OCI-LY3 (cell line): ENCODE measurements around the gene ACBD6.

Experiments
- H2AFZ ChIP-seq: fragments of 200-600, 300-600 bp; shearing (Covaris generic); 2 replicates; pipeline ENCODE4 v1.6.0; 2014; ENCODE audit warnings: antibody characterized with exemption, low read depth, low read length
- H3K27ac ChIP-seq: fragments of 200-600, 300-600 bp; sonication (generic); 2 replicates; pipeline ENCODE4 v1.5.1; 2014; ENCODE audit warnings: mild to moderate bottlenecking, low read length, moderate library complexity, mixed read lengths
- H3K27me3 ChIP-seq: fragments of 200-600, 300-600 bp; sonication (generic); 2 replicates; pipeline ENCODE4 v1.6.1; 2014; ENCODE audit warnings: low read depth, low read length, mixed read lengths
- H3K36me3 ChIP-seq: fragments of 200-600, 300-600 bp; sonication (generic); replicated peaks from 2 replicates; pipeline ENCODE3; 2014; ENCODE audit warnings: low read depth, low read length, mixed read lengths
- H3K4me1 ChIP-seq: fragments of 300-600, 200-600 bp; sonication (generic); 2 replicates; pipeline ENCODE4 v1.6.1; 2014; ENCODE audit warnings: low read length, mixed read lengths
- H3K4me2 ChIP-seq: fragments of 200-600, 300-600 bp; sonication (generic); 2 replicates; pipeline ENCODE4 v1.6.1; 2014; ENCODE audit warnings: low read length, mixed read lengths
- H3K4me3 ChIP-seq: fragments of 300-600, 200-600 bp; sonication (generic); 2 replicates; pipeline ENCODE4 v1.5.1; 2014; ENCODE audit warnings: antibody characterized with exemption, mild to moderate bottlenecking, low read length, moderate library complexity
- H3K79me2 ChIP-seq: fragments of 300-600, 200-600 bp; shearing (Covaris generic); 2 replicates; pipeline ENCODE4 v1.6.1; 2014; ENCODE audit warnings: mild to moderate bottlenecking, low read length, mixed read lengths
- H3K9ac ChIP-seq: fragments of 300-600, 200-600 bp; shearing (Covaris generic); 2 replicates; pipeline ENCODE4 v1.6.0; 2014; ENCODE audit warnings: mild to moderate bottlenecking, low read length, moderate library complexity
- H3K9me3 ChIP-seq: fragments of 200-600, 300-600 bp; shearing (Covaris generic); 2 replicates; pipeline ENCODE4 v1.6.1; 2014; ENCODE audit warnings: low read length, mixed read lengths; ENCODE audit not compliant: insufficient read depth
- H4K20me1 ChIP-seq: fragments of 200-600, 300-600 bp; sonication (generic); 2 replicates; pipeline ENCODE4 v1.6.1; 2016; ENCODE audit warnings: low read length, mixed read lengths; ENCODE audit not compliant: insufficient read depth
- EZH2phosphoT487 ChIP-seq: fragments of 200-600 bp; shearing (Covaris generic); IDR thresholded peaks from 2 replicates; pipeline ENCODE4 v1.6.1; 2018; ENCODE audit warnings: antibody characterized with exemption, mixed run types, low read depth
- TF ChIP-seq, protein P1 (sequence below): fragments of 200-600, 300-600 bp; sonication (generic); IDR thresholded peaks from 2 replicates; pipeline ENCODE4 v1.5.1; 2014; ENCODE audit warnings: antibody characterized with exemption, low read length, low read depth

Gene ACBD6

DNA sequence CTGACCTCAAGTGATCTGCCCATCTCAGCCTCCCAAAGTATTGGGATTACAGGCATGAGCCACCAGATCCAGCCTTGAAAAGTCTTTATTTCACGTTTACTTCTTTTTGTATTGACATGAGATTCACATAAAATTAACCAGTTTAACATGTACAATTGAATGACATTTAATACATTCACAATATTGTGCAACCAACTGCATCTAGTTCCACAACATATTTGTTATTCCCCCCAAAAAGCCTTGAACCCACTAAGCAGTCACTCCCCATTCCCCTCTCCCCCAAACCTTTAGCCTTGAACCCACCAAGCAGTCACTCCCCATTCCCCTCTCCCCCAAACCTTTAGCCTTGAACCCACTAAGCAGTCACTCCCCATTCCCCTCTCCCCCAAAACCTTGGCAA, 62.0 kb downstream of the ACBD6 start:
- Histone ChIP-seq H3K4me2 (no peak overlapping the region), H3K27ac (no peak overlapping the region), H3K27me3 (no peaks in the 10 kb centered on the region), H3K4me1 (peaks cover 13% of the 10 kb centered on the region), H3K4me3 (no peak overlapping the region), H3K36me3 (peaks cover 6% of the 10 kb centered on the region), H4K20me1 (no peaks in the 10 kb centered on the region), H3K79me2 (peaks cover 10% of the 10 kb centered on the region), H3K9ac (no peak overlapping the region), H3K9me3 (no peaks in the 10 kb centered on the region), H2AFZ (no peak overlapping the region)
- TF ChIP-seq, protein P1, sequence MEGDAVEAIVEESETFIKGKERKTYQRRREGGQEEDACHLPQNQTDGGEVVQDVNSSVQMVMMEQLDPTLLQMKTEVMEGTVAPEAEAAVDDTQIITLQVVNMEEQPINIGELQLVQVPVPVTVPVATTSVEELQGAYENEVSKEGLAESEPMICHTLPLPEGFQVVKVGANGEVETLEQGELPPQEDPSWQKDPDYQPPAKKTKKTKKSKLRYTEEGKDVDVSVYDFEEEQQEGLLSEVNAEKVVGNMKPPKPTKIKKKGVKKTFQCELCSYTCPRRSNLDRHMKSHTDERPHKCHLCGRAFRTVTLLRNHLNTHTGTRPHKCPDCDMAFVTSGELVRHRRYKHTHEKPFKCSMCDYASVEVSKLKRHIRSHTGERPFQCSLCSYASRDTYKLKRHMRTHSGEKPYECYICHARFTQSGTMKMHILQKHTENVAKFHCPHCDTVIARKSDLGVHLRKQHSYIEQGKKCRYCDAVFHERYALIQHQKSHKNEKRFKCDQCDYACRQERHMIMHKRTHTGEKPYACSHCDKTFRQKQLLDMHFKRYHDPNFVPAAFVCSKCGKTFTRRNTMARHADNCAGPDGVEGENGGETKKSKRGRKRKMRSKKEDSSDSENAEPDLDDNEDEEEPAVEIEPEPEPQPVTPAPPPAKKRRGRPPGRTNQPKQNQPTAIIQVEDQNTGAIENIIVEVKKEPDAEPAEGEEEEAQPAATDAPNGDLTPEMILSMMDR, result no peak
- no peak for TF ChIP-seq EZH2phosphoT487

DNA sequence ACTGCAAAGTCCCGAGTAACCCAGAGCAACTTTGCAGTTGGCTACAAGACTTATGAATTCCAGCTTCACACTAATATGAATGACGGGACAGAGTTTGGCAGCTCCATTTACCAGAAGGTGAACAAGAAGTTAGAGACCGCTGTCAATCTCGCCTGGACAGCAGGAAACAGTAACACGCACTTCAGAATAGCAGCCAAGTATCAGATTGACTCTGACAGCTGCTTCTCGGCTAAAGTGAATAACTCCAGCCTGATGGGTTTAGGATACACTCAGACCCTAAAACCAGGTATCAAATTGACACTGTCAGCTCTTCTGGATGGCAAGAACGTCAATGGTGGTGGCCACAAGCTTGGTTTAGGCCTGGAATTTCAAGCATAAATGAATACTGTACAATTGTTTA, 66.8 kb downstream of the ACBD6 start:
- no peak for TF ChIP-seq EZH2phosphoT487
- TF ChIP-seq, protein P1, result no peak
- Histone ChIP-seq H3K4me1 (no peaks in the 10 kb centered on the region), H4K20me1 (no peaks in the 10 kb centered on the region), H3K79me2 (peaks cover 10% of the 10 kb centered on the region), H3K4me3 (no peak overlapping the region), H3K4me2 (no peak overlapping the region), H2AFZ (no peak overlapping the region), H3K36me3 (peaks cover 6% of the 10 kb centered on the region), H3K27me3 (no peaks in the 10 kb centered on the region), H3K9me3 (no peaks in the 10 kb centered on the region), H3K27ac (no peak overlapping the region), H3K9ac (no peak overlapping the region)

DNA sequence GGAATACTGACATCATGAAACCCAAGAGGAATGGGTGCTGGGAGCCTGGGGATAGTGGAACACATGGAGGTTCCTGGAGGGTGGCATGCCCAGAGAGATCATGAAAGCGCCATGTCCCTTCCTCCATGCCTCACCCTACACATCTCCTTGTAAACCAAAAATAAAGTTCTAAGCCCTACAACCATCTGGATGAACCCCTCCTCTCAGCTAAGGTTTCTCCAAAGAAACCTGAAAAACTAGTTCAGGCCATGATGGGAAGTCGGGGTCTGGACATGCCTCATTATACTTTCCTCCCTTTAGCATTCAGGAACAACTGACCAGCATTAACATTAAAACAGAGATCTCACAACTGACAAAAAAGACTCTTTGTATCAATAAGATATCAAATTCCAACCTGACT, 68.5 kb downstream of the ACBD6 start:
- H3K4me1 ChIP-seq, result peaks cover 9% of the 10 kb centered on the region
- peaks cover 10% of the 10 kb centered on the region for H3K79me2 ChIP-seq
- peaks cover 4% of the 10 kb centered on the region; the same call in 1 of the 2 replicates for H3K9me3 ChIP-seq
- no peak overlapping the region for H3K27ac ChIP-seq
- H3K27me3 ChIP-seq, result no peaks in the 10 kb centered on the region
- no peak overlapping the region for H3K9ac ChIP-seq
- no peak for TF ChIP-seq EZH2phosphoT487
- TF ChIP-seq, protein P1, result no peak
- H3K36me3 ChIP-seq, result peaks cover 13% of the 10 kb centered on the region
- no peak overlapping the region for H3K4me3 ChIP-seq
- no peak overlapping the region for H2AFZ ChIP-seq
- H4K20me1 ChIP-seq, result no peaks in the 10 kb centered on the region
- H3K4me2 ChIP-seq, result no peak overlapping the region

DNA sequence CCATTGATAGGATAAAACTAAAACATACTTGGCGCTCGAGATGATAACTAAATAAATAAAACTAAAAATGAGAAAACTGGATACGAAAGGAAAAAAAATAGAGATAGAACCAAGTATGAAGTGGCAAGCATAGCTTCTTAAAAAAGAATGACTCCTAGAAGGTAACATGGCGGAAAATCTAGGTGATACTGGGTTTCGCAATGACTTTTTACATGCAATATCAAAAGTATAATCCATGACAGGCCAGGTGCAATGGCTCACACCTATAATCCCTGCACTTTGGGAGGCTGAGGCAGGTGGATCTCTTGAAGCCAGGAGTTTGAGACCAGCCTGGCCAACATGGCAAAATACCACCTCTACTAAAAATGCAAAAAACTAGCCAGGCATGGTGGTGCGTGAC, 70.7 kb downstream of the ACBD6 start:
- no peaks in the 10 kb centered on the region for H3K27me3 ChIP-seq
- H3K27ac ChIP-seq, result no peak overlapping the region
- H3K79me2 ChIP-seq, result peaks cover 10% of the 10 kb centered on the region
- no peak overlapping the region for H3K4me3 ChIP-seq
- no peak overlapping the region for H3K9ac ChIP-seq
- TF ChIP-seq, protein P1, result no peak
- TF ChIP-seq EZH2phosphoT487, result no peak
- H3K9me3 ChIP-seq, result peaks cover 4% of the 10 kb centered on the region; the same call in 1 of the 2 replicates
- H3K36me3 ChIP-seq, result peaks cover 10% of the 10 kb centered on the region
- no peak overlapping the region for H2AFZ ChIP-seq
- H3K4me2 ChIP-seq, result no peak overlapping the region
- peaks cover 19% of the 10 kb centered on the region for H3K4me1 ChIP-seq
- H4K20me1 ChIP-seq, result no peaks in the 10 kb centered on the region
